ENCODE results near the gene VENTX.

Gene VENTX

DNA sequence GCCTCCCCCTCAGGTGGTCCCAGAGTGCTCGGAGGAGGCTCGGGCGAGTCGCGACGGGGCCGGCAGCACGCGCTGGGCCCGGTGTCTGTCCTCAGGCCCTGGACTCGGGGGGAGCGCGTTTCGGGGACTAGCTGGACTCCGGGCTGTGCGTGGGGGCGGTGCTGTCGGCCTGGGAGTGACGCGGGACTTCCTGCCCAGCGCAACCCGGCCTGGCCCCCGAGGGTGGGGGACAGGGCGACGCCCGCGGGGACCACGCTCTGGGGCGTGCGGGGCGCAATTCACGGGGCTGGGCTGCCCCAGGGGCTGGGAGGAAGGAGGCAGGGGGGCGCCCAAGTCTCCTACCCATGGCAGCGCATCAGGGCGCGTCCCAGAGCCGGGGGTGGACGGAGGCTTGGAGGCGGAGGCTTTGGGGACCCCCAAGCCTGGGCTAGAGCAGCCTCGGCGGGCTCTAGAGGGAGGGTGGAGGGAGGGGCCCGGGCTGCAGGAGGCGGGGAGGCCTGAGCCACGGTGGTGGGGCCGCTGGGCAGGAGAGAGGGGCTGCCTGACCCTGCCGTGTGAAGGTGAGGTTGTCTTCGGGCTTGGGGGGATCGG is 2.3 kb upstream of the VENTX start:
- DNase-seq (ENCODE audit: low read depth in 2 of 2): no peak

GRCh38 chr10:133235932-133236331 is 1.7 kb upstream of the VENTX start:
- DNase-seq (ENCODE audit: low read depth in 2 of 2): no peak

DNA sequence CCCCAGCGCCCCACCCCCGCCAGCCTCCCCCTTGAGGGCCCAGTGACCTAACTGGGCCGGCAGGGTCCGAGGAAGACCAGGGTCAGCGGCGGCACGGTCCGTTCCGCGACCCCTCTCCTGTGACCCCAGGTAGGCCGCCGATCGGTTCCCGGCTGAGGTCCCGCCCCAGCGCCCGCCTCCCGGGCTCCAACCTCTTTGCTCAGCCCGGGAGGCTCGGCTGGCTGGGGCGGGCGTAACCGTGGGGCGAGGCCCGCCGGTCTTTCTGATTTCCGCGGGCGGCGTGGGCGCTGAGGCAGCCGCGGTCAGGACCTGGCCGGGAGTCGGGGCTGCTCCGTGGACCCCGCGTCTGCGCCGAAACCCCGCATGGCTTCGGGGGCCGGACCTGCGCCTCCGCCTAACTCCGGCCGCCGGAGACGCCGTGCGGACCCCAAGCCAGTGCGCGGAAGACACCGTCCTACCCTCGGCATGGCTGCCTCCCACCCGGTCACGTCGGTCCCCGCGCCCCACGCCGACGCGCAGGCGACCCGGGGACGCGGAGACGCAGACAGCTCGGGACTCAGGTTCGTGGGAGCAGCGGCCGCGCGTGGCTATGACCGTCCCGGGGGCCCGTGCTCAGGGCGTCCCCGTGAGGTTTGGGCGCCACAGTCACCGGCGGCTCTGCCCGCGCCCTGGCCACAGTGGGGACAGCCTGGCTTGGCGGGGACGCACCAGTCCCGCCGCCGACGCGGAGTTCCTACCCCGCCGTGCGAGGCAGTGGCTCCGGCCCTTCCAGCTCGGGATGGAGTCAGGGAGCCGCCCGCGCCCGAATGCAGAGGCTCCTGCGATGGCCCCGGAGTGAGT is 1.0 kb upstream of the VENTX start:
- DNase-seq (ENCODE audit: low read depth in 2 of 2): no peak

GRCh38 chr10:133237241-133237587 is 441 bp upstream of the VENTX start:
- DNase-seq (ENCODE audit: low read depth in 2 of 2): no peak

DNA sequence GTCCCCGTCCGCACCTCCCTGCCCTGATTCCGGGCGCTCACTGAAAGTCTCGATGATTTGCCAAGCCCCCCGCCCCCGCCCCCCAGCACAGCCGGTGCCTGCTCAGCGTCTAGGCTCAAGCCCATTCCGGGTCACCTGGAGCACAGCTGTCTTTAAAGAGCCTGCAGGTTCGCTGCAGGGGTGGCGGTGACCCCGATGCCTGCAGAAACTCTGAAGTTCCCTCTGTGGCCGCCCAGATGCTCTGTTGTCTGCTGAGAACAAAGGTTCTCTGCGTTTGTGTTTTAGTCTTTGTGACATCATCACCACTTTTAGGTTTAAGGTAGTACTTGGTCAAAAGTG is 780 bp downstream of the VENTX start:
- no peak for DNase-seq (ENCODE audit: low read depth in 2 of 2)

DNA sequence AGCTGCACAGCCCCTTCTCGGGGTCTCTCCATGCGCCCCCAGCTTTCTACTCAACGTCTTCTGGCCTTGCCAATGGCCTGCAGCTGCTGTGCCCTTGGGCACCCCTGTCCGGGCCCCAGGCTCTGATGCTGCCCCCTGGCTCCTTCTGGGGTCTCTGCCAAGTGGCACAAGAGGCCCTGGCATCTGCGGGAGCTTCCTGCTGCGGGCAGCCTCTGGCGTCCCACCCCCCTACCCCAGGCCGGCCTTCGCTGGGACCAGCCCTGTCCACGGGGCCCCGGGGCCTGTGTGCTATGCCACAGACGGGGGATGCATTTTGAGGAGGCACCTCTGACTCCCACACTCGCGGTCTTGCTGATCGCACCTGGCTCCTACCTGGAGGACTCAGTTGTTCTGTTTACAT is 2.3 kb downstream of the VENTX start:
- DNase-seq (ENCODE audit: low read depth in 2 of 2): no peak

GRCh38 chr10:133241501-133242205 is 4.0 kb downstream of the VENTX start:
- DNase-seq (ENCODE audit: low read depth in 2 of 2): no peak

- DNase-seq (ENCODE audit: low read depth in 2 of 2): no peak
These were observed 5.1 kb downstream of the VENTX start for GRCh38 chr10:133242611-133243356.

DNA sequence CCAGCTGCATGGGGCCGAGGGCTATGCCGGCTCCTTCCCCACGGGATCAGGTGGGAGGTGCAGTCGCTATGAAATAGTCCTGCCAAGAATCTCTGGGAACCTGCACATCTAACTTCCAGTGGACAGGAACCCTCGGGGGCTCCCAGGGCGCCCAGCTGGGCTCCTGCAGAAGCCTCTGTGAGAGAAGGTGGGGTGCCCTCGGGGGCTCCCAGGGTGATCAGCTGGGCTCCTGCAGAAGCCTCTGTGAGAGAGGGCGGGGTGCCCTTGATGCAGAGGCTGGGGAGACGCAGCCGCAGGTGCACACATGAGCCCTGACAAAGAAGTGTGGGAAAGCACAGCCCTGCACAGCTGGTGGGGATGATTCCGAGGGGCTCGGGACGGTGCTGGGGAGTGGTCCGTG is 5.9 kb downstream of the VENTX start:
- no peak for DNase-seq (ENCODE audit: low read depth in 2 of 2)

GRCh38 chr10:133245439-133246235 is 8.0 kb downstream of the VENTX start:
- no peak for DNase-seq (ENCODE audit: low read depth in 2 of 2)

DNA sequence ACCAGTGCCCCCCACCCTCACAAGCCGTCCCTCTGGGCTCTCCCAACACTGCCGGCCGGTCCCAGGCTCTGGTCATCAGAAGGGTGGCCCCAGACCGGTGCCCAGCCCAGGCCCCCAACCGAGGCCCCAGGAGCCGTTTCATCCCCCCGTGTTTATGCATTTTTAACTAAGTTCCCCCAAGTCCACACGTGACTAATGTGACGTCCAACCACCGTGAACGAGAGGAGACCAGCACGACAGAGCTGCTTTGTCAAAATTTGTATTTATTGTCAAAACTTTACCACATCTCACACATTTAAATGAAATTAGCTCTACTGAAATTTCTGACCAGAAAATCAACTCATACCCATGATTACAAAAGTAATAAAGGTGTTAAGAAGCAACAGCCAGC is 8.6 kb downstream of the VENTX start:
- DNase-seq (ENCODE audit: low read depth in 2 of 2): no peak

GRCh38 chr10:133247681-133248333 is 10.2 kb downstream of the VENTX start:
- DNase-seq (ENCODE audit: low read depth in 2 of 2): no peak

- DNase-seq (ENCODE audit: low read depth in 2 of 2): no peak
These were observed 10.7 kb downstream of the VENTX start for GRCh38 chr10:133248334-133248715.

- no peak for DNase-seq (ENCODE audit: low read depth in 2 of 2)
These were observed 11.6 kb downstream of the VENTX start for GRCh38 chr10:133249094-133249780.

DNA sequence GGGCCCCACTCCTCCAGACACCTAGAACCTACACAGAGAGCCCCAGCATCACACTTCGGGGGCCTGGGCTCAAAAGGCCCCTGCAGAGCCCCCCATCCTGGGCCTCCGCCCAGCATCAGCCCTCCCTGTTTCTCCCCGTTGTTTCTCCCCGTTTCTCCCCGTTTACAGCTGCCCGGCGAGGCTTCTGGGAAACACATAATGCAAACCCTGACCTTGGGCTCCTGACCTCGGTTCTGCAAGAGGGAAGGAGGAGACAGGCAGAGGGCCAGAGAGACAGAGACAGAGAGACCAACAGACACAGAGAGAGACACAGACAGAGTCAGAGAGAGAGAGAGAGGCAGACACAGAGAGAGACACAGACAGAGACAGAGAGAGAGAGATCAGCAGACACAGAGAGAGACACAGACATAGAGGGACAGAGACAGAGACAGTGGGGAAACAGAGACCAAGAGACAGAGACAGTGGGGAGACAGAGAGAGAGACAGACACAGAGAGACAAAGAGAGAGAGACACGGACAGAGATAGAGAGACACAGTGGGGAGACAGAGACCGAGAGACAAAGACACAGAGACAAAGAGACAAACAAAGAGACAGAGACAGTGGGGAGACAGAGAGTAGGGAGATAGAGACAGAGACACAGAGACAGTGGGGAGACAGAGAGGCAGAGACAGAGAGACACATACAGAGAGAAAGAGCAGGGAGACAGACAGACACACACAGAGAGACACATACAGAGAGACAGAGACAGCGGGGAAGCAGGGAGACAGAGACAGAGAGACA is 12.5 kb downstream of the VENTX start:
- no peak for DNase-seq (ENCODE audit: low read depth in 2 of 2)

DNA sequence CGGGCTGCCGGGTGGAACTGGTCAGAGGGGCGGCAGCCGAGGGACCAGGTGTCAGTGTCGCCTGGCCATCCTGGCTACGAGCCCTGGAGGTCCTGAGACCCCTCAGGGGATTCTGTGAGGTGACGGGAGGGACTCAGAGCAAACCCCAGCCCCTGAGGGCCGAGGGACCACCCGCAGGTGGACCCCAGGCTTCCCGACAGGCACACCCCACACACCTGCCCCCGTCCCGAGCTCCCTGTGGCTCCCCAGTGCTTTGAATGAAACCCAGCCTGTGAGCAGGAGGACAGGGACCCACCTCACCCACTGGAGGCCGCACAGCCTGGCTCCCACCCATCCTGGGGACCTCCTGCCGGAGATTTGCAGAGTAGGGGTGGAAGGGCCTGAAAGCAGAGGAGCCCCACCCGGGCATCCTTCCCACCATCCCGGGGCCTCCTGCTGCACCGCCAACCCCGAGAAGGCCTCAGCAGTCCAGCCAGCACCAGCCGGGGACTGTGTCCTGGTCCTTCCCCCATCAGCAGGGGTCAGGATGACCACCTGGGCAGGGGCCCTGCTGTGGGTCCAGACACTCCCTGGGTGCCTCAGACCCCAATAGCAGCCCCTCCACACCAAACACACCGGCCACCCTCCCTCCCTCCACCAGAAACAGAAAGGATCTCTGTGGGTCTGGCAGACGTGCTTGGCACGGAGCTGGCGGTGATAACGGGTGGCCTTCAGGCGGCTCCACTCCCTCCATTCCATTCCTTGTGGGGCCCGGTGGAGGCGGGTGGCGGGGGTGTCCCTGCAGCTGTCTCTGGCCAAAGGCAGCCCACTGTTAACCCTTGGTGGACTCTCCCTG is 13.9 kb downstream of the VENTX start:
- no peak for DNase-seq (ENCODE audit: low read depth in 2 of 2)

- no peak for DNase-seq (ENCODE audit: low read depth in 2 of 2)
These were observed 14.5 kb downstream of the VENTX start for GRCh38 chr10:133252223-133252552.

GRCh38 chr10:133253361-133253955 is 15.8 kb downstream of the VENTX start:
- DNase-seq (ENCODE audit: low read depth in 2 of 2): no peak
